Midbrain (tissue), 1 donor: Measurements from ENCODE around the gene GHRH.

Source experiments
- DNase-seq: peaks from one replicate; lab custom pipeline; 2025; lab: John Stamatoyannopoulos, UW

The GHRH gene

GRCh38 chr20:37238426-37238825, 23.2 kb downstream of the GHRH start:
- DNase-seq = no peak

- DNase-seq = no peak
Measured at GRCh38 chr20:37237656-37238055, 24.0 kb downstream of the GHRH start.

GRCh38 chr20:37236462-37236861, 25.2 kb downstream of the GHRH start:
- DNase-seq = no peak

GRCh38 chr20:37235065-37235464, 26.5 kb downstream of the GHRH start:
- DNase-seq = no peak

- no peak for DNase-seq
Measured at GRCh38 chr20:37234254-37234581, 27.4 kb downstream of the GHRH start.

- DNase-seq = no peak
Measured at GRCh38 chr20:37233548-37234253, 27.9 kb downstream of the GHRH start.

- no peak for DNase-seq
Measured at GRCh38 chr20:37231947-37232630, 29.5 kb downstream of the GHRH start.

GRCh38 chr20:37230200-37230599, 31.4 kb downstream of the GHRH start:
- no peak for DNase-seq

GRCh38 chr20:37229357-37229756, 32.3 kb downstream of the GHRH start:
- no peak for DNase-seq

GRCh38 chr20:37228656-37229055, 33.0 kb downstream of the GHRH start:
- DNase-seq = no peak

GRCh38 chr20:37228082-37228481, 33.5 kb downstream of the GHRH start:
- no peak for DNase-seq

- DNase-seq = no peak
Measured at GRCh38 chr20:37226889-37227288, 34.7 kb downstream of the GHRH start.

- no peak for DNase-seq
Measured at GRCh38 chr20:37225146-37225545, 36.5 kb downstream of the GHRH start.

- peak; percentile 29 for DNase-seq
Measured at GRCh38 chr20:37223053-37223452, 38.6 kb downstream of the GHRH start.

- no peak for DNase-seq
Measured at GRCh38 chr20:37222086-37222485, 39.5 kb downstream of the GHRH start.

- DNase-seq = no peak
Measured at GRCh38 chr20:37220731-37221130, 40.9 kb downstream of the GHRH start.

GRCh38 chr20:37219751-37220668, 41.6 kb downstream of the GHRH start:
- no peak for DNase-seq

- DNase-seq = no peak
Measured at GRCh38 chr20:37218976-37219375, 42.6 kb downstream of the GHRH start.

- no peak for DNase-seq
Measured at GRCh38 chr20:37218441-37218840, 43.2 kb downstream of the GHRH start.

- DNase-seq = no peak
Measured at GRCh38 chr20:37209661-37210314, 51.8 kb downstream of the GHRH start.

GRCh38 chr20:37209193-37209592, 52.4 kb downstream of the GHRH start:
- DNase-seq = no peak

- DNase-seq = no peak
Measured at GRCh38 chr20:37207171-37207570, 54.4 kb downstream of the GHRH start.
